B cell (primary cell): Measurements from ENCODE around the gene MAP1B.

Experiments used
- EZH2 ChIP-seq: IDR thresholded peaks from 2 replicates; pipeline ENCODE4 v1.6.1; 2012; ENCODE audit warnings: borderline replicate concordance, low read depth, mild to moderate bottlenecking, moderate library complexity, low read length; ENCODE audit not compliant: insufficient read depth, poor library complexity, severe bottlenecking
- TF ChIP-seq, protein P1 (sequence below): fragments of 200-600 bp; IDR thresholded peaks from one replicate; pipeline ENCODE4 v1.8.0; 2022; ENCODE audit warnings: antibody characterized with exemption, mild to moderate bottlenecking

DNA sequence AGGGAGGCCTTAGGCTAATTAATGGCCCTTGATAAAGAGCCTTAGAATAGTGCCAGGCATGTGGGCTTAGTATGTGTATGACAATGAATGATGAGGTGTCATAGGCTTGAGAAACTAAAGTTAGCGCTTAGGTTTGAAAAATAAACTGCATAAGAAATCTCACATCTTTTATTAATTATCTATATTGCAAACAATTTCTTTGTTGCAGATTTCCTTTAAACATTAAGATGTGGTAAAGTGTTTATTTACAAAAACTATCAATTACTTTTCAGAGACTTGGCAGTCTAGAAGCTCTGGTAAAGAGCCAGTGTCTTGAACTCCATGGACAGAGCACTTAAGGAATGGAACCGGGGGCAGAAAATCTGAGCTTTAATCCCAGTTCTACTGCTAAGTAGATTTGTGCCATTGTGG lies 23.1 kb downstream of the MAP1B start:
- TF ChIP-seq, protein P1, sequence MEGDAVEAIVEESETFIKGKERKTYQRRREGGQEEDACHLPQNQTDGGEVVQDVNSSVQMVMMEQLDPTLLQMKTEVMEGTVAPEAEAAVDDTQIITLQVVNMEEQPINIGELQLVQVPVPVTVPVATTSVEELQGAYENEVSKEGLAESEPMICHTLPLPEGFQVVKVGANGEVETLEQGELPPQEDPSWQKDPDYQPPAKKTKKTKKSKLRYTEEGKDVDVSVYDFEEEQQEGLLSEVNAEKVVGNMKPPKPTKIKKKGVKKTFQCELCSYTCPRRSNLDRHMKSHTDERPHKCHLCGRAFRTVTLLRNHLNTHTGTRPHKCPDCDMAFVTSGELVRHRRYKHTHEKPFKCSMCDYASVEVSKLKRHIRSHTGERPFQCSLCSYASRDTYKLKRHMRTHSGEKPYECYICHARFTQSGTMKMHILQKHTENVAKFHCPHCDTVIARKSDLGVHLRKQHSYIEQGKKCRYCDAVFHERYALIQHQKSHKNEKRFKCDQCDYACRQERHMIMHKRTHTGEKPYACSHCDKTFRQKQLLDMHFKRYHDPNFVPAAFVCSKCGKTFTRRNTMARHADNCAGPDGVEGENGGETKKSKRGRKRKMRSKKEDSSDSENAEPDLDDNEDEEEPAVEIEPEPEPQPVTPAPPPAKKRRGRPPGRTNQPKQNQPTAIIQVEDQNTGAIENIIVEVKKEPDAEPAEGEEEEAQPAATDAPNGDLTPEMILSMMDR = no peak
- TF ChIP-seq EZH2 = no peak
